Right hindlimb (tissue), 1 donor: ENCODE results near the gene AIMP1.
"Not testable (repeated sequence)": the region's sequence is repeated elsewhere in the genome, so short reads cannot be mapped to it uniquely, and the experiment has no call there.

Source experiments
- DNase-seq: peaks from one replicate; pipeline ENCODE4 v3.0.0-alpha.2; 2018

AIMP1 gene

GRCh38 chr4:106358899-106359298 is 42.5 kb downstream of the AIMP1 start:
- DNase-seq, result no peak

DNA sequence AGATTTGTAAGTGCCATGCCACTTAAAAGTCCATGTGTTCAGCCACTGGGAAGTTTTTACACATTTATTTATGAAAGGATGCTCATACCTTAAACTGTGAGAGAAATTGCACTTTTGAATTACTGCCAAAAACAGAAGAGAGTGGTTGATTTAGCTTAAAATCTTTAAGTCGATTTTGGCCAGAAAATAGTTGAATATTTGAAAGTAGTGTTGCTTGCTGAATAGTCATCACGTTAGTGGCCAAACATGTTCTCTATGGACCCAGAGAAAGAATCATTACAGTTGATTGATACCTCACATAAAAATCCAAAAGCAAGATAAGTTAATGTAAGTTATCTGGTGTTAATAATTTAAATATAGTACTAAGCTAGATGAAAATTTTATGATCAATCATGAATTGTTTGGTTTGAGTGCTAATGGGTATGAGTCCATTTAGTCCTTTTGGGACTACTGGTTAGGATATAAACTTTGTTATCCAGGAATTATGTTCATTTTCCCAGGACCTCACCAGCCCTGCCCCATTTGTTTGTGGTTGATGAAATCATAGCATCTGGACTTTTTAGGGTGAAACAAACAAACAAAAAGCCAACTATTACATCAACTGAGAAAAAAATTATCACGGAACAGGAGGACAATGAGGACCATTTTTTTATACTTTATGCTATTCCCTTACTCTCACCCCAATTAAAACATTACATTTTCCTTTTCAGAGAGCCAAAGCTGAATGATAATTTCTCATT is 45.9 kb downstream of the AIMP1 start:
- no peak for DNase-seq

DNA sequence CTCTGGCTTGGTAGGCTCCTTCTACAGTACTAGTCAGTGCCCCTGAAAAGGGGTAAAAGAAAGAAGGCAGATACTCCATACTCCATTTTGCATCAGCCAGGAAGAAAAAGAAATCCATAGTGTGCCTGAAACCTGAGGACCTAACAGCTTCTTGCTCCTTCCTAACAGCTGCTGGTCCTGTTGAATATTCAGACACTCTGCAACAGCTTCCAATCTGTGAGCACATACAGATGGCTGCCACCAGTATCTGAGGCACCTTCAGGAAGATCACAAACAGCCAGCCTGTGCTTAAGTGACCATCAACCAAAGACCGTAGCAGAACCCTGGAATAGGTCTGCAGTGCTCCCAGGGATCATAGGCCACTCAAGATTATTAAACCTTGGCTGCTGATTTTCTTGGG is 47.9 kb downstream of the AIMP1 start:
- no peak for DNase-seq

- no peak for DNase-seq
Observed at GRCh38 chr4:106365613-106366012, 49.3 kb downstream of the AIMP1 start.

GRCh38 chr4:106366026-106366425 is 49.7 kb downstream of the AIMP1 start:
- DNase-seq, result no peak

GRCh38 chr4:106367072-106367471 is 50.7 kb downstream of the AIMP1 start:
- no peak for DNase-seq

- DNase-seq, result no peak
Observed at GRCh38 chr4:106368678-106369077, 52.3 kb downstream of the AIMP1 start, which contains the start of gene GIMD1. TSS of gene GIMD1 (minus strand) at chr4:106368778. CDS start at chr4:106367435, 1,343 bp downstream.

- DNase-seq, result peak; percentile 61
Observed at GRCh38 chr4:106369456-106370060, 53.2 kb downstream of the AIMP1 start.

GRCh38 chr4:106370214-106370613 is 53.9 kb downstream of the AIMP1 start:
- no peak for DNase-seq

- DNase-seq, result no peak
Observed at GRCh38 chr4:106371161-106371560, 54.8 kb downstream of the AIMP1 start.

- DNase-seq, result no peak
Observed at GRCh38 chr4:106373026-106373425, 56.7 kb downstream of the AIMP1 start.

DNA sequence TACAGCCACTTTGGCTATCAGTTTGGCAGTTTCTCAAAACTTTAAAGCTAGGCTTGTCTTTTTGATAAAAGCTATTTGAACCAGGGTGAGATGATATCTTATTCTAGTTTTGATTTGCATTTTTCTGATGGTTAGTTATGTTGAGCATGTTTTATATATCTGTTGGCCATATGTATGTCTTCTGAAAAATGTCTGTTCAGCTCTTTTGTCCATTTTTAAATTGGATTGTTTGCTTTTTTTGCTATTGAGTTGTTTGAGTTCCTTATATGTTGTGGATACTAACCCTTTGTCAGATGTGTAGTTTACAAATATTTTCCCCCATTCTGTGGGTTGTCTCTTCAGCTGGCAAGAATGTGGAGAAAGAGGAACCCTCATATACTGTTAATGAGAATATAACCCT is 63.8 kb downstream of the AIMP1 start:
- DNase-seq, result no peak

DNA sequence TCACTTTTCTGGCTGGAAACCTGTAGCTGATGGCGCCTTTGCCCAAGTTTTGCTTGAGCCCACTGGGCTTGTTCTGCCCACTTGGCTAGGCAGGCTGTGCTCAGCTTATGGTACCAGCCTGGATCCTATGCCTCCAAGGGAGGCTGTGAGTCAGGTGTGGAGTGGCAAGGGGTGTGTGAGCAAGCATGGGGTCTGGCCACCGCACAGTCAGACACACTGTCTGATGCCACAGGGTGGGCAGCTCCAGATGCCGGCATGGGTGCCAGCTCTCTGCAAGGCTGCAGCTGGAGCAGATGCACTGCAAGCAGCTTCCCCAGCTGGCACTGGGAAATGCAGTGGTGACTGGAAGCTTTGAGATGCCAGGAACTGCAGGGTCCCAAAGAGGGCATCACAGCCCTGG is 68.5 kb downstream of the AIMP1 start:
- DNase-seq, result no peak

DNA sequence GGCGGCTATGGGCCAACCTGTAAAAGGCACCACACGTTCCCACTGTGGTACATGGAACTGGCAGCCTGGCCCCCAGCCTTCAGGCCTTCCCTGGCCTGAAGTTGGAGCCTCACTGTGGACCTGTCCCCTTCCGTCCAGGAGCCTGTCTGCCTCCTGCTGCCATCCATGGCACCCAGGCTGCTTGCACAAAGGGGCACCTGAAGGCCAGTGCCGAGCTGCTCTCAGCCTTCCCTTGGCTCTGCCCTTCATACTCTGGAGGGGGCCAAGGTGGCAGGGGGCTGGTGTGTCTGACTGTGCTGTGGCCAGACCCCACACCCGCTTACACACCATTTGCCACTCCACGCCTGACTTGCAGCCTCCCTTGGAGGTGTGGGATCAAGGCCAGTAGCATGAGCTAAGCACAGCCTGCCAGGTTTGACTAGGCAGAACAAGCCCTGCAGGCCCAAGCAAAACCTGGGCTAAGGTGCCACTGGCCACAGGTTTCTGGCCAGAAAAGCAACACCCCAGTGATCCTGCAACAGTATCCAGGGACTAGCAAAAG is 69.6 kb downstream of the AIMP1 start:
- no peak for DNase-seq

- DNase-seq, result no peak
Observed at GRCh38 chr4:106395582-106395981, 79.2 kb downstream of the AIMP1 start.

DNA sequence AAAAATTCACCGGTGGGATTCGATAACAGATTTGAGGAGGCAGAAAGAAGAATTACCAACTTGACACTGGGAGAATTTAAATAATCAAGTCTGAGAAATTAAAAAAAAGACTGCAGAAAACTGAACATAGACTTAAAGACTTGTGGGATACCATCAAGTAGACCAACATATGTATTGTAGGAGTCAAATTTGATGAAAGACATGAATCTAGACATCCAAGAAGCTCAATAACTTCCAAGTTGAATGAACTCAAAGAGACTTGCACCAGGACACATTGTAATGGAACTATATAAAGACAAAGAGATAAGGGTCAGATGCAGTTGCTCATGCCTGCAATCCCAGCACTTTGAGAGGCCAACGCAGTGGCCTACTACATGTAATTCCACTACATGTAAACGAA is 82.5 kb downstream of the AIMP1 start:
- not testable (repeated sequence) for DNase-seq
